OCI-LY3 (cell line): ENCODE measurements around the gene VWA3B.

Experiments
- EZH2phosphoT487 ChIP-seq: fragments of 200-600 bp; shearing (Covaris generic); IDR thresholded peaks from 2 replicates; pipeline ENCODE4 v1.6.1; 2018; ENCODE audit warnings: antibody characterized with exemption, mixed run types, low read depth
- TF ChIP-seq, protein P1 (sequence below): fragments of 200-600, 300-600 bp; sonication (generic); IDR thresholded peaks from 2 replicates; pipeline ENCODE4 v1.5.1; 2014; ENCODE audit warnings: antibody characterized with exemption, low read length, low read depth

DNA sequence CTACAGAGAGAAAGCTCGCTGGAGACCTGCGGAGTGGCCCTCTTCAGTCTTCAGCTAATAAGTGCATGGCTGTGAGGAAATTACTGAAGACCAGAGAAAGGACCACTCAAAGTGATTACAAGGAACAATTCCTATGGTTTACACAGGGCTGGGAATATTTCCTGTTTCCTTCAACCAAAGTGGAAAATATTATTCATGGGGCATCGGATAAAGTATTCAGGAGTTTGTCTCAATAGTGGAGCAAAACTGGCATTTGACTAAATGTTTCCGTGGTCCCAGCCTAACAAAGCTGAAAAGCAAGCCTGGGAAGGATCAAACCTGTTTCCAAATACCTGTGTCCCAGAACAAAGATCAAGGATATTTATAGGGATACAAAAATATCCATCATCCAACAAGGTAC, 227.3 kb downstream of the VWA3B start:
- TF ChIP-seq, protein P1, sequence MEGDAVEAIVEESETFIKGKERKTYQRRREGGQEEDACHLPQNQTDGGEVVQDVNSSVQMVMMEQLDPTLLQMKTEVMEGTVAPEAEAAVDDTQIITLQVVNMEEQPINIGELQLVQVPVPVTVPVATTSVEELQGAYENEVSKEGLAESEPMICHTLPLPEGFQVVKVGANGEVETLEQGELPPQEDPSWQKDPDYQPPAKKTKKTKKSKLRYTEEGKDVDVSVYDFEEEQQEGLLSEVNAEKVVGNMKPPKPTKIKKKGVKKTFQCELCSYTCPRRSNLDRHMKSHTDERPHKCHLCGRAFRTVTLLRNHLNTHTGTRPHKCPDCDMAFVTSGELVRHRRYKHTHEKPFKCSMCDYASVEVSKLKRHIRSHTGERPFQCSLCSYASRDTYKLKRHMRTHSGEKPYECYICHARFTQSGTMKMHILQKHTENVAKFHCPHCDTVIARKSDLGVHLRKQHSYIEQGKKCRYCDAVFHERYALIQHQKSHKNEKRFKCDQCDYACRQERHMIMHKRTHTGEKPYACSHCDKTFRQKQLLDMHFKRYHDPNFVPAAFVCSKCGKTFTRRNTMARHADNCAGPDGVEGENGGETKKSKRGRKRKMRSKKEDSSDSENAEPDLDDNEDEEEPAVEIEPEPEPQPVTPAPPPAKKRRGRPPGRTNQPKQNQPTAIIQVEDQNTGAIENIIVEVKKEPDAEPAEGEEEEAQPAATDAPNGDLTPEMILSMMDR: no peak
- no peak for TF ChIP-seq EZH2phosphoT487
